H1 (cell line): ENCODE measurements around the gene PER2. TPM values are rescaled to one million over a fixed set of nuclear protein-coding genes. Genes with fewer than 3 reads are reported as not detected.

Experiments
- ASH2L ChIP-seq: fragments of 200-600, 300-600 bp; sonication (generic); IDR thresholded peaks from one replicate; pipeline ENCODE4 v1.7.1; 2017; ENCODE audit warnings: low read length
- BACH1 ChIP-seq: IDR thresholded peaks from 2 replicates; pipeline ENCODE4 v1.6.1; 2012; ENCODE audit warnings: low read length, improper control_type of control experiment
- BCL11A ChIP-seq, 2 experiments: IDR thresholded peaks; one replicate each; pipeline ENCODE4 v1.6.1; 2011; ENCODE audit warnings: low read depth in 2 of 2, low read length in 2 of 2, mild to moderate bottlenecking in 2 of 2
- EP300 ChIP-seq, 2 experiments: IDR thresholded peaks; 1 replicate in 1 of 2; 2 replicates in 1 of 2; pipeline ENCODE4 v1.6.1; 2011 to 2012; ENCODE audit warnings: low read depth in 2 of 2, low read length in 2 of 2, mild to moderate bottlenecking in 2 of 2, borderline replicate concordance in 1 of 2, inconsistent platforms in 1 of 2, moderate library complexity in 1 of 2
- POLR2A ChIP-seq, 2 experiments: IDR thresholded peaks; 1 replicate in 1 of 2; 2 replicates in 1 of 2; pipeline ENCODE4 v1.6.1; 2011; ENCODE audit warnings: low read depth in 2 of 2, low read length in 2 of 2, mild to moderate bottlenecking in 2 of 2; ENCODE audit errors: control extremely low read depth in 1 of 2
- polyA plus RNA-seq, 7 experiments: library from polyadenylated mRNA; depleted of rRNA in 3 of 7; stranded (reverse) in 5 of 7; unstranded in 2 of 7; fragments of >200 nt in 5 of 7; fragments of 200-250 nt in 2 of 7; gene quantifications; 1 replicate in 5 of 7; 2 replicates in 1 of 7; 4 replicates in 1 of 7; pipeline versions ENCODE4 v1.2.1 to v1.2.3, GENCODE V29; 2011 to 2013; ENCODE audit warnings: missing spikeins in 2 of 7, mixed read lengths in 2 of 7
- total RNA-seq: library from RNA; stranded (reverse); fragmentation: NEBNext Ultra II Directional; extraction: Animal tissue kit (Norgen Biotek cat#: 25700); gene quantifications from 2 replicates; pipeline ENCODE4 v1.2.1, GENCODE V29; 2021

The PER2 gene
- total and polyA plus RNA-seq, 2 of the 8 experiments (the other 6 are each of a cell fraction or from before 2014, with no cell fraction given): 0.91 to 5.5 TPM

GRCh38 chr2:238242731-238243495, 45.5 kb downstream of the PER2 start (continued):
- TF ChIP-seq ASH2L: no peak
- TF ChIP-seq EP300 (IDR thresholded peaks at IDR 0.05; ENCODE audit: borderline replicate concordance in 1 of 2, low read depth in 2 of 2, low read length in 2 of 2): no peak
- no peak for TF ChIP-seq BACH1
- TF ChIP-seq BCL11A (IDR thresholded peaks at IDR 0.05; ENCODE audit: low read depth in 2 of 2, low read length in 2 of 2): no peak
- no peak for TF ChIP-seq POLR2A (IDR thresholded peaks at IDR 0.05; ENCODE audit: control extremely low read depth in 1 of 2, low read depth in 2 of 2, low read length in 2 of 2)
